ENCODE data around the gene ANK3.

The ANK3 gene

DNA sequence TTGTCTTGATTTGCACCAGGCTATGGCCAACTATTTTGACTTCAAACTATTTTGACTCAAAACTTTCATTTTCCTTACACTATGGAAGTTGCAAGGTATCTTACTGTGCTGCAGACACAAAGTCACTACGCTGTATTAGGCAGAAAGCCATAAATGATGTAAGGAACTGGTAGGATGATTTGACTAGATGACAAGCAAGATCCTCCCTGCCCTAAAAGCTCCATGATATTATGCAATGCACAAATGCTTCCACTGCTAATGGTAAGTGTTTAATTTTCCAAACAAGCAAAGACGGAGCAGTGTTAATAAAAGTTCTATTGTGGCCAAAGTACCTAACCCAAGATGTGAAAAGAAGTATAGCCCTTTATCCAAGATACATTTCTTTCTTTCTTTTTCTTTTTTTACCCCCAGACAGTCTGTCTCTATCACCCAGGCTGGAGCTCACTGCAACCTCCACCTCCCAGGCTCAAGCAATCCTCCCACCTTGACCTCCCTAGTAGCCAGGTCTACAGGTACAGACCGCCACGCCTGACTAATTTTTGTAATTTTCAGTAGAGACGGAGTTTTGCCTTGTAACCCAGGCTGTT, 98.2 kb downstream of the ANK3 start:
- no peak overlapping the region for H3K9ac ChIP-seq (ENCODE audit: low read depth, low read length)
- H3K4me1 ChIP-seq (ENCODE audit: insufficient read depth, low read length) = 0 out of 2 replicates have a peak, but pooled peaks cover 2% of the 10 kb centered on the region
- H3K36me3 ChIP-seq (ENCODE audit: insufficient read depth, low read length) = no peaks in the 10 kb centered on the region
- H3K9me3 ChIP-seq (ENCODE audit: control insufficient read depth, insufficient read depth, low read length) = no peaks in the 10 kb centered on the region

DNA sequence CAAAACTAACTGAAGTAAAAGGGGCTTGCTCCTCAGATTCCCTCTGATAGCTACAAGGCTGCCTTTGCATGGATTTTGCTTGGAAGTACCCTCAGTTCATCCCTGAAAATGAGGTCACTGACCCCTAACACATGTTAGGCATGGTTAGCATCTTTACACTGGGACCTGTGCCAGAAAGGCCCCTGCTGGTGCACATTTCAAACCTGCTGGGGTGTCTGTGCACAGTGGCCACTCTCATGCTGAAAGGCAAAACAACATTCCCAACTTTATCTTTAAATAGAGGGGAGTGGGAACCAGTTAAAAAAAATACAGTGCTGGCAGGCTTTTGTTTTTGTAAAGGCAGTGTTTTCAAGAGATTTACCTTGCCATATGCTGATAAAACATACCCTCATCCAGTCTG, 99.1 kb downstream of the ANK3 start:
- Histone ChIP-seq H3K9me3 (ENCODE audit: control insufficient read depth, insufficient read depth, low read length) (no peaks in the 10 kb centered on the region), H3K9ac (ENCODE audit: low read depth, low read length) (no peak overlapping the region), H3K4me1 (ENCODE audit: insufficient read depth, low read length) (0 out of 2 replicates have a peak, but pooled peaks cover 2% of the 10 kb centered on the region), H3K36me3 (ENCODE audit: insufficient read depth, low read length) (no peaks in the 10 kb centered on the region)

DNA sequence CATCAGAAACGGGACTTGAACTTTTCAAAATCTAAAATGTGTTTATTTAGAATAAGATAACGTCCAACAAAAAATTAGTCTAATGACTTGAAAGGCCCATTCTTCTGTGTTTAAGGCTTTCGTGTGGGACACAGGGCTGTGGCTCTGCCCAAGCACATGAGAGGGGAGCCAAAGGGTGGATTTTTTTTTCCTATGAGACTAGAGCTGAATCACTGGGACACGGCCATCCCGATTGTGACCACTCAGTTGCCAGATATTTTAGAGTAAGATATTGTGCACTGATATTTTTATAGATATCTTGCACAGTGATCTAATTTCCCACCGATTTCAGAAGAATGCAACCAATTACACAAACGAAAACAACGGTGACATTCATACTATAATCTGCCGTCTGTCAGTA, 99.9 kb downstream of the ANK3 start:
- Histone ChIP-seq H3K9me3 (ENCODE audit: control insufficient read depth, insufficient read depth, low read length) (no peaks in the 10 kb centered on the region), H3K4me1 (ENCODE audit: insufficient read depth, low read length) (0 out of 2 replicates have a peak, but pooled peaks cover 2% of the 10 kb centered on the region), H3K36me3 (ENCODE audit: insufficient read depth, low read length) (no peaks in the 10 kb centered on the region), H3K9ac (ENCODE audit: low read depth, low read length) (no peak overlapping the region)

DNA sequence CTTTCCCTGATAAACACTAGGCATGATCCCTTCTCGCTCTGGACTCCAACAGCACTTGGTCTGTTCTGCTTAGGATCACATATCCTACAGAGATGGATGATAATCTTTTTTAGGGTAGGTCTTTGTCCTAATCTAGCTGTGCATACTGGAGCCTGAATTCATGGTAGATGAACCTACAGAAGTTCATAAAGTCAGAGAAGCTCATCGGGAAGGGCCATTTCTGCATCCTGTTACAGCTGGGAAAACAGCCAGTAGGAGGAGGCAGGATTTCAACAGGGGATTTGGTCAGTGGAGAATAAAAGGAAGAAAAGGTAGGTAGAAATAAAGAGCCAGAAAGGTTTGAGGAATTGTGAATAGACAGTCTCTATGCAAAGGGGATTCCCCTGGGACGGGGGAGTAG, 101.4 kb downstream of the ANK3 start:
- 0 out of 2 replicates have a peak, but pooled peaks cover 2% of the 10 kb centered on the region for H3K4me1 ChIP-seq (ENCODE audit: insufficient read depth, low read length)
- H3K36me3 ChIP-seq (ENCODE audit: insufficient read depth, low read length) = no peaks in the 10 kb centered on the region
- no peak overlapping the region for H3K9ac ChIP-seq (ENCODE audit: low read depth, low read length)
- H3K9me3 ChIP-seq (ENCODE audit: control insufficient read depth, insufficient read depth, low read length) = no peaks in the 10 kb centered on the region

DNA sequence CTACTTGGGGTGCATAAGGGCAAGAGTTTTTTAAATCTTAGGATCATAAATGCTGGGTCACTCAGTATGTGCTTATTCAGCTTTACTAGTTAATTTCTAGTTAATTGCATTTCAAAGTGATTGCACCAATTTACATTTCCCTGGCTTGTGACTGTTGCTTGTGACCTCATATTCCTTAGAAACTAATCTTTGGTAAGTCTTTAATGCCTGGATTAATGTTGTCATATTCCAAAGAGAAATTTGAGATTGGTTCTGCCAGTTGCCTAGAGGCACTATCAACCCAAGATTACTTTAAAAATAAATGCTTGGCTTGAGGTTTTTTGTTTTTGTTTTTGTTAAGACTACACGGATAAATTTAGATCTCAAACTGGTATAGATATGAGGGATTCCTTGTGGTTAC, 103.1 kb downstream of the ANK3 start:
- Histone ChIP-seq H3K9me3 (ENCODE audit: control insufficient read depth, insufficient read depth, low read length) (no peaks in the 10 kb centered on the region), H3K9ac (ENCODE audit: low read depth, low read length) (no peak overlapping the region), H3K36me3 (ENCODE audit: insufficient read depth, low read length) (no peaks in the 10 kb centered on the region), H3K4me1 (ENCODE audit: insufficient read depth, low read length) (peaks cover 2% of the 10 kb centered on the region; the same call in 1 of the 2 replicates)

DNA sequence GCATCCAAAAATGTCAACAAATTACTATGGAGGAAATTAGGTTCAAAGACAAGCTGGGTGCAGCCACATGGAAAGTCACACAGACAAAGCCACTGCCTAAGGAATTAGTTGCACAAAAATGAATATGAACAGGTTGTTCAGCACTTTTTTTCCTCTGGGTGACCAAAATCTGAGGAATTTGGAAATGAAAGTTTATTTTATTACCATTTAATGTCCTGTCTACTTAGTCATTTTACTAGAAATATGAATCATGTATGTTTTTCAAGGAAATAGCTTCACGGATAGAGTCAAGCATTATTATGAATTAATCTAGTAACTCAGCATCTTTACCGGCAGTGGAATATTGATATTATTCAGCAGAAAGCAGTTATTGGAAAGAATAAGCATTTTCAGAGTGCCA, 106.3 kb downstream of the ANK3 start:
- Histone ChIP-seq H3K9me3 (ENCODE audit: control insufficient read depth, insufficient read depth, low read length) (no peaks in the 10 kb centered on the region), H3K36me3 (ENCODE audit: insufficient read depth, low read length) (no peaks in the 10 kb centered on the region), H3K9ac (ENCODE audit: low read depth, low read length) (no peak overlapping the region), H3K4me1 (ENCODE audit: insufficient read depth, low read length) (peaks cover 13% of the 10 kb centered on the region)

DNA sequence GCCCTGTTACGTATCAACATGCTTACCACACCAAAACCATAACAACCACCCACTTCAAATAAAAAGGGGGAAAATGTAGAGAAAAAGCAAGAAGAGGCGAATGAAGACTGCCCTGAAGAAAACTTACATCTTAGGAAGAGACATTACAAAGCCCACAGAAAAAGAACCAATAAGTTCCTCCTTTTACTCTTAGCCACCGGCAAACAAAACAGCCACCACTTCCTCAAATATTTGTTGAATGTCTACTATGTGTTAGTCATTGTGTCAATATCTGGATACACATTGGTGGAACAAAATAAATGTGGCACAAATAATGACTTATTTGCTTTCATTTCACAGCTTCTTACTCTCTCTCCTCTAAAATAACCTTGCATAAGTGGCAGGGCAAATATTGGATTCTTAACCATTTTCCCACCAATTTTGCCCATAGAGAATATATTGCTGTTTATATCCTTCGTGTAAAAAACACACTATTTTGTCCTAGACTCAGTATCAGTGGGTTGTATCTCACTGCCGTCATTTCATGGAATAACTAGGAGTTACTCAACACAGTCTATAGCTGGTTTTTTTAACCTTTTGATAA, 106.8 kb downstream of the ANK3 start:
- Histone ChIP-seq H3K4me1 (ENCODE audit: insufficient read depth, low read length) (peaks cover 13% of the 10 kb centered on the region), H3K9ac (ENCODE audit: low read depth, low read length) (no peak overlapping the region), H3K9me3 (ENCODE audit: control insufficient read depth, insufficient read depth, low read length) (no peaks in the 10 kb centered on the region), H3K36me3 (ENCODE audit: insufficient read depth, low read length) (no peaks in the 10 kb centered on the region)

DNA sequence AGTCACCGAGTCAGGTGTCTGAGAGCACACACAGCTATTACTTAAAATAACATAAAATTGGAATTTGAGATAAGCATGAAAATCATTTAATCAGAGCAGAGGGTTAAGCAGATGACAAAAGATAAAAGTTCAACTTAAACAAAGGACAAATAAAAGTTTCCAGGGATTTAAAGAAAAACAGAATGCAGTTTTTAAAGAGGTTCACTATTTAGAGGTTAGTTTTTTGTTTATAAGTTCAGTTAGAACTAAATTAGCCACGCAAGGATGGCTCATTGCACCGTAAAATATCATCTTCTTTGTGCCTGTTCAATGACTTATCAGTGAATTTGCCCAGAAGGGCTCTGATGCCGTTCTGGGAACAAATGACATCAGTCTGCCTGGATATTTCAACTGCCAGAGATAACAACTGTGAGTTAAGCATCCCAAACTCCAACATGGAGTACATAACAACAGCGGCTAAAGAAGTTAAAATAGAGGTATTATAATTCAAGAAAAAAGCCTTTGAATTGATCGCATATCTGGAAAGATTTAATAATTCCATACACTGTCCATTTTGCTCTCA, 107.8 kb downstream of the ANK3 start:
- Histone ChIP-seq H3K36me3 (ENCODE audit: insufficient read depth, low read length) (no peaks in the 10 kb centered on the region), H3K9me3 (ENCODE audit: control insufficient read depth, insufficient read depth, low read length) (no peaks in the 10 kb centered on the region), H3K9ac (ENCODE audit: low read depth, low read length) (no peak overlapping the region), H3K4me1 (ENCODE audit: insufficient read depth, low read length) (peaks cover 13% of the 10 kb centered on the region)

DNA sequence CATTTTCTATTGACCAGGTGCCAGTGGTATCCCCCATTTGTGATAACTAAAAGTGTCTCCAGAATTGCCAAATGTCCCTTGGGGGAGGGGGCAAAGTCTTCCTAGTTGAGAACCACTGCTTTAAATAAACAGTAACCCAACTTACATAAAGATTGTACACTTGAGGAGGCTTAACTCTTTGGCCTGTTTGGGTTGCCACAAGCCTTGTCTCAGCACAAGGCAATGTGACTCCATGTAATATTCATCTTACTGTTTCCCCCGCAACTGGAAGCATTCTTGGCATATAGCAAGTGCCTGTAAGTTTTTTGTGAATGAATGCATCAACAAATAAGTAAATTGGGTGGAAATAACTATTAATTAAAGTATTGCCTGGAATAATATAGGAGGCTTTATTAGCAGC, 108.3 kb downstream of the ANK3 start:
- Histone ChIP-seq H3K9me3 (ENCODE audit: control insufficient read depth, insufficient read depth, low read length) (no peaks in the 10 kb centered on the region), H3K4me1 (ENCODE audit: insufficient read depth, low read length) (peaks cover 13% of the 10 kb centered on the region), H3K9ac (ENCODE audit: low read depth, low read length) (no peak overlapping the region), H3K36me3 (ENCODE audit: insufficient read depth, low read length) (no peaks in the 10 kb centered on the region)

DNA sequence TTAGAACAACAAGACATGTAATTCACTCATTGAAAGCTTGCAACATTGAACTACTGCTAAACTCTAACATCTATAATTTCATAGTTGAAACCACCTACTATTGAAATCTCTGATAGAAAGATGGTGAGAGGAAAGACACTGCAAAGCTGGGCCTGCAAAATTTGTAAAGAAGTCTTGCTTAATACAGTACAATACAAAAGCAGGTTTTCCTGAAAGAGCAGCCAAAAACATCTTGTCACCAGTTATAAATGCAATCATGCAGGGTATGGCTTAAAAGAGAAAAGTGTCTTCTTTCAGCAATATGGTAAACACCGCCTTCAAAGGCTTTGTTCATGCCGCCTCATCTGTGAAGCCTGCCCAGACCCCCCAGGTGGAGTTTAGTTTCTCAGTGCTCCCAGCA, 109.2 kb downstream of the ANK3 start:
- Histone ChIP-seq H3K36me3 (ENCODE audit: insufficient read depth, low read length) (no peaks in the 10 kb centered on the region), H3K4me1 (ENCODE audit: insufficient read depth, low read length) (peaks cover 13% of the 10 kb centered on the region), H3K9ac (ENCODE audit: low read depth, low read length) (no peak overlapping the region), H3K9me3 (ENCODE audit: control insufficient read depth, insufficient read depth, low read length) (no peaks in the 10 kb centered on the region)

DNA sequence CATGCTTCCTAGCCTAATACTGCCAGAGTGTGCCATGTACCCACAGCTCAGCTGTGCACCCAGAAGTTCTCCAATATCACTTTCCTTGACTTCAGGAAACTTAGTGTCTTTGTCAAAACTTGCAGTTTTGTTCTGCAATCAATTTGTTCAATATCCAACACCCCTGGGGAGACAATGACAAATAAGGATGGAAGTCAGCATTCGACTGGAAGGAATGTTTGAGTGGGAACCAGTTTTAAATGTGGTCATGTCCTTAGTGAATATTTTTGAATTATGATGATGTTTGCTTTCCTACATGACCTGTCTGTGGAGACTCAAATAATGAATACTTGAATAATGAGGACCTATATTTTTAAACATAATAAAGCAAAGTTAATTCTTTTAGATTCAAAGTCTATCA, 112.0 kb downstream of the ANK3 start:
- Histone ChIP-seq H3K36me3 (ENCODE audit: insufficient read depth, low read length) (no peaks in the 10 kb centered on the region), H3K9me3 (ENCODE audit: control insufficient read depth, insufficient read depth, low read length) (no peaks in the 10 kb centered on the region), H3K9ac (ENCODE audit: low read depth, low read length) (no peak overlapping the region), H3K4me1 (ENCODE audit: insufficient read depth, low read length) (peaks cover 13% of the 10 kb centered on the region)

DNA sequence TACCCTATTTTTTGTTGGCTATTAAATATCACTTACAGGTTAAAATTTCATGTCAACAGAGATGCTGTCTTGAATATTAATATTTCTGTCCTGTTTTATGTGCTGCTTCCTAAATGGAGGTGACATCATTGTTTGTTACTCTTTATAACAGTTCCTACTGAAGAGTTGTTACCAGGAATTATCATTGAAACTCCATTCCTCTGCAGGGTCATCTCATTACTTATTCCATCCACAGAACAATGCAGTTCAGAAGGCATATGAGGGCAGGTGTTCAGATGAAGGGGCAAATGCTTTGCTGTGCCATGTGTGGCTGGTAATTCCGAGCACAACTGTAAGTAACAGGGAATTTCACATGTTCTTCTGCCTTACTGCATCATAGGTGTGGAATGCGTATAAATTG, 113.4 kb downstream of the ANK3 start:
- Histone ChIP-seq H3K36me3 (ENCODE audit: insufficient read depth, low read length) (no peaks in the 10 kb centered on the region), H3K9me3 (ENCODE audit: control insufficient read depth, insufficient read depth, low read length) (no peaks in the 10 kb centered on the region), H3K4me1 (ENCODE audit: insufficient read depth, low read length) (peaks cover 7% of the 10 kb centered on the region), H3K9ac (ENCODE audit: low read depth, low read length) (no peak overlapping the region)

DNA sequence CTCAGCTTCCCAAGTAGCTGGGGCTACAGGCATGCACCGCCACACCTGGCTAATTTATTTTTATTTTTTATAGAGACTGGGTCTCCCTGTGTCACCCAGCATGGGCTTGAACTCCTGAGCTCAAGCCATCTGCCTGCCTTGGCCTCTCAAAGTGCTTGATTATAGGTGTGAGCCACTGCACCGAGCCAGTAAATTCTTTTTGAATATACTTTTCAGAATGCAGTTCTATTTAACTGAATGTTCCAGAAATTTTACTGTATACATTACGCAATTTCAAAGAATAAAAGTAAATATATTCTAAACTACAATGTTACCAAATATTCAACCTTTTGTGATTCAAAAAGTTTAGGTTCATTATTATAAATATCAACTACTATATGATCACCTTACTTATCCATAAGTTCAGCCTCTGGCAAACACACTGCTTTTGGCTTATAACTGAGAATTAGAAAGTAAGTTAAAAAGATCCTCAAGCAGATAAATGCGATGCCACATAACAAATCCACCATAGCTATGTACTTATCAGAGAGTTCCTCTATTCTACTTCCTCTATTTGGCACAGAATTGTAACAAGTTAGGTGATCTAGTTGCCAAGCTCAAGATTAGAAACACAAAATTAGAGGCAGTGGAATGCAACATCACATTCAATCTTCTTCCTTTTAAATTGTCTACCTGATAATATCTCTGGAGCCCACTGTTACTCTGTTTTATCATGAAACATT, 118.2 kb downstream of the ANK3 start:
- Histone ChIP-seq H3K9me3 (ENCODE audit: control insufficient read depth, insufficient read depth, low read length) (no peaks in the 10 kb centered on the region), H3K36me3 (ENCODE audit: insufficient read depth, low read length) (no peaks in the 10 kb centered on the region), H3K9ac (ENCODE audit: low read depth, low read length) (no peak overlapping the region), H3K4me1 (ENCODE audit: insufficient read depth, low read length) (no peaks in the 10 kb centered on the region)

DNA sequence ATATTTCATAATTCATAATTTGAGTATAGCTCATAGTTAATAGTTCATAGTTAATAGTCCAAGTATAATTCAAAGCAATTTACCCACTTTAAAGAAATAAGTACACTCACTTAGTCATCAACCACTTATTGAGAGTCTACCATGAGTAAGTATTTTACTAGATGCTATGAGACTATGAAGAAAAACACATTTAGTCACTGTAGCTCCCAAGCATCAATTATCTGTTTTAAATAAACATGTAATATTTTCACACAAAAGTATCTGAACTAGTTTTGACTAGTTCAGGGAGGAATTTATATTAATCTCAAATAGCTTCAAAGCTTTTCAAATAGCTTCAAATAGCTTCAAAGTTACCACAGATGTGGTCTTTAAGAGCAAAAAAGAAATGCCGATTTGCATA, 119.2 kb downstream of the ANK3 start:
- no peaks in the 10 kb centered on the region for H3K9me3 ChIP-seq (ENCODE audit: control insufficient read depth, insufficient read depth, low read length)
- no peak overlapping the region for H3K9ac ChIP-seq (ENCODE audit: low read depth, low read length)
- H3K36me3 ChIP-seq (ENCODE audit: insufficient read depth, low read length) = no peaks in the 10 kb centered on the region
- H3K4me1 ChIP-seq (ENCODE audit: insufficient read depth, low read length) = no peaks in the 10 kb centered on the region

DNA sequence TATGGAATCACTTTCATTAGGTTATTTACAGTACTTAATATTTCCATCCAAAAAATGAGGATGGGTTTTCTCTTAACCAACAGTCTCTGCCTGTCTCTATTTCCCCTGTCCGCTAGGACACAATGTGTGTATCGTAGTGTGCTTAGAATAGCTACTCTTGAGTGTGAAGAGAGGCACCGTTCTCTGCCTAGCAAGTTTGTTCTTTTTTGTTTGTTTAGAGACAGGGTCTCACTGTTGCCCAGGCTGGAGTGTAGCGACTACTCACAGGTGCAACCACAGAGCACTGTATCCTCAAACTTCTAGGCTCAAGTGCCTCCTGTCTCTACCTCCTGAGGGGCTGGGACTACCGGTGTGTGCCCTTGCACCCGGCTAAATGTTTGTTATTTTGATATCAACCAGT, 121.9 kb downstream of the ANK3 start:
- H3K4me1 ChIP-seq (ENCODE audit: insufficient read depth, low read length) = no peaks in the 10 kb centered on the region
- H3K9ac ChIP-seq (ENCODE audit: low read depth, low read length) = no peak overlapping the region
- no peaks in the 10 kb centered on the region for H3K36me3 ChIP-seq (ENCODE audit: insufficient read depth, low read length)
- no peaks in the 10 kb centered on the region for H3K9me3 ChIP-seq (ENCODE audit: control insufficient read depth, insufficient read depth, low read length)

All from ES-I3 (cell line).